IPS-11a (cell line): Measurements from ENCODE around the gene ZBTB38.

ENCODE experiments used
- H3K4me3 ChIP-seq: one replicate; pipeline ENCODE4 v1.5.1; 2013; ENCODE audit warnings: low read depth, low read length, control low read depth

ZBTB38 gene

DNA sequence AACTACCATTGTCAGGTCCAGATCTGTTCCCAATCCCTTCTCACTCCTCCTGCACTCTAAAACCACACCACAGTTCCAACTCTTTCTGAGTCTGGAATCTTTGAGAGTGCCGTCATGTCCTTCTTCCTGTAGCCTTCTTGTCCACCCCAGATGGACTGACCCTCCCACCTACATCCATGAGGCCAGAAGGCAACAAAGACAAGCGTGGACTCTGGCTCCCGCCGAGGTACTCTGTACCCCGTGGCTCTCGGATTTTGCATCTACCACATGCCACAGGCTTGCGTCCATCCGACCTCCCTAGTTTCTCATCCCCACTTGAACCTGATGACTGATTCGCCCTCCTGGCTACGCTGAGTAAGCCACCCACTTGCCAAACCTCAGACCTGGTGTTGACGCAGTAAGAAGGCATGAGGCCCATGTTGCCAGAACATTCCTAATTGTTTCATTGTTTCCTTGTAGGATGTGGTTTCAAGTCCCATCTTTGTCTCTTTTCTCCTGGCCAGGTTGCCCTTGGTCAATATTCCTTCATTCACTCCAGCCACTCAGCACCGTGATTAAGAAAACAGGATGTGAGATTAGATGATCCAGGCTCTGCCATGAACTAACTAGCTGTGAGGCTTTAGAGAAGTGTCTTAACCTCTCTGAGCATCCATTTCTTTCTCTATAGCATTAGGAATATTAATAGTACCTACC, 1.1 kb upstream of the ZBTB38 start:
- H3K4me3 ChIP-seq, result no peak overlapping the region

DNA sequence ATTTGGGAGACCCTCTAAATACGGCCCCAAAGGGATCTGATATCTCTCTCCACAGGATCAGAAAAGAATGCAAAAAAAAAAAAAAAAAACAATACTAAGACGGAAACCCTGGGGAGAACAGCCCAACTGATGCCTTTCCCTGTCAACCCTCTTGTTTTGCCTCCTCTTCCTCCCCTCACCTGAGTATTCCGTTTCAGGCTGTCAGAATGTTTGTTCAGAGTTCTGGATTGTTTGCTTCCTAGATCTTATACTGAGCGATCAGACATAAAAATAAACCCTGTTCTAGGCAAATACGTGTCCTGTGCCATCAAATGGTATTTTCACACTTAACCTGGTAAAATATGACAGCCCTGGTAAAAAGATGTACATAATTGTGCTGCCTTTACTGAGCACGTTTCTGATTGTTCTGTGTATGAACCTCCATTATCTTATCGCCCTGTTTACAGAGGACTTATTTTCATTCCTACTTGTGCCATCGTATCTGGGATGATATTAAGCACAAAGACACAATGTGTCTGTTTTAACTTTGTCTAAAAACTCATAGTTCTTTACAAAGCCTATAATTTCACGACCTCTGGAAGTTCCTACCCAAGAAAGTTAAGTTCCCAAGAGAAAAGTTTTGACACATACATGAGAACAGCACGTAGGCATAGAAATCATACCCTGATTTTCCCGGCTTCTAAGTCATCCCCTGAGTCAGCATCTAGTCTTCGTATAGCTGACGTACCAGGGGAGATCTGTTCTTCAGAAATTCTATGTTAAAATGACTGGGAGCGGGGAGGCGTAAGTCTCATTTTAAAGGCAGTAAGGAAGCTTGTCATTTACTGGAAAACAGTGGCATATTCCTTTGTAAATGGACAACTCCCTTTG, 856 bp downstream of the ZBTB38 start:
- no peak overlapping the region for H3K4me3 ChIP-seq

DNA sequence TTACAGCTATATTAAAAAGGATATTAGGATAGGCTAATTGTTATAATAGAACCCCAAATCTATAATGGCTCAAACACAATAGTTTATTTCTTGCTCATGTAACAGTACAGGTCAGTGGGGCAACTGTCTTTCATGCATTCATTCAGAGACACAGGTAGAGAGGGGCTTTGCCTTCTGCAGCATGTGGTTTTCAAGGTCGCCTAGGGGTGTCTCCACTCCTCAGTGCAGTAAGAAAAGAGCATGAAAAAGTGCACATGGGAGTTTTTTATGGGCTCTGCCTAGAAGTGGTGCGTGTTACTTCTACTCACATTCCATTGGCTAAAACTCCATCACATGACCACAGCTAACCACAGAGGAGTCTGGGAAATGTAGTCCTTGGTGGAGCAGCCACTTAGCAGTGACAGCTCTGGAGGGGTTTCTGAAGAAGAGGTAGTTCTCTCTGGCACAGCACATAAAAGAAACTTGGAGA, 1.8 kb downstream of the ZBTB38 start:
- H3K4me3 ChIP-seq, result no peak overlapping the region

DNA sequence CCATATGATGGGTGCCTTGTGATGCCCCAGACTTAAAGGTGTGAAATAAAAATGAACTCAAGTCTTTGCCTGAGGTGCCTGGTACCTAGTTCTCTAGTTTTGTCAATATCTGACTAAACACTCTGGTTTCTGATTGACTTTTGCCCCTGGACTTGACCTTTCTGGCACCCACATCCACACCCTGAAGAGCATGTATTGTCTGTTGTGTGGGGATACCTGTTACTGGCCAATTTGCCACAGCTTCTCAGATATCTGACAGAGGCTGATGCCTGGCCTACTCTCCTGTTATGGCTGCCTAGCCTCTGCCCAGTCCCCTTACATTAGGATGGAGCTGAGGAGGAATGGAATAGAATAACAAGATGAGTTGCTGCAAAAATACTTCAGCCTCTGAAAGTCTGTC, 3.6 kb downstream of the ZBTB38 start:
- no peak overlapping the region for H3K4me3 ChIP-seq

DNA sequence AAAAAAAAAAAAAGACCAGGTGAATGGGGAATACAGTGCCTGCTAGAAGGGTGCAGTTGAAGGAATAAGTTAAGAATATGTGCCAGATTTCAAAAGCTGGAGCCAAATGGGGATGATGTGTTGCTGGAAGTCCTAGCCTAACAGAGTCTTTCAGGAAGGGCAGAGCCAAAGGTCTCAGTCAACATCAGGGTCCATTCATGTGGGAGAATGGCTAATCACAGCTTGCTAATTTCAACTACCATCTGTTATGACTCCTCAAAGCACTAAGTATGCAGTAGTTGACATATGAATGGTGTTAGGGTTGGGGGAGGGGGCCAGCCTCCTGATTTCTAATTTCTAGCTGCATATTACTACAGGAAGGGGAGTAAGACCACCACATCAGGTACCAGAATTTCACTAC, 4.4 kb downstream of the ZBTB38 start:
- H3K4me3 ChIP-seq, result no peak overlapping the region

DNA sequence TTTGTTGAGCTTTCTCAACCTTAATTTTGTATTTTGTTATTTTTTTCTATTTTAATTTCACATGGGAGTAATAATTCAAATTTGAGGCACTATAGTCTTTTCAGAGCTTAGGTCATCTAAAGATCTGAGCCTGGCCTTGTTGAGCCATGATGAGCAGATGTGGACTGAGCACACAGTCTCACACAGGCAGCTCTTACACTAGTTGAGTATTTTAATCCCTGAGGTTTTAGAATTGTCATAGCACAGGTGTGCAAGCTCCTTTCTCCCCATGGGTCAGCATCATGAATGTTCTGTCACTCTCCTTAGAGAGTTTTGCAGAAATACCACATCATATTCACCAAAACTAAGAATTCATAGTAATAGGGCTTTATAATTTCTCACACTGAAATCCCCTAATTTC, 4.9 kb downstream of the ZBTB38 start:
- no peak overlapping the region for H3K4me3 ChIP-seq

DNA sequence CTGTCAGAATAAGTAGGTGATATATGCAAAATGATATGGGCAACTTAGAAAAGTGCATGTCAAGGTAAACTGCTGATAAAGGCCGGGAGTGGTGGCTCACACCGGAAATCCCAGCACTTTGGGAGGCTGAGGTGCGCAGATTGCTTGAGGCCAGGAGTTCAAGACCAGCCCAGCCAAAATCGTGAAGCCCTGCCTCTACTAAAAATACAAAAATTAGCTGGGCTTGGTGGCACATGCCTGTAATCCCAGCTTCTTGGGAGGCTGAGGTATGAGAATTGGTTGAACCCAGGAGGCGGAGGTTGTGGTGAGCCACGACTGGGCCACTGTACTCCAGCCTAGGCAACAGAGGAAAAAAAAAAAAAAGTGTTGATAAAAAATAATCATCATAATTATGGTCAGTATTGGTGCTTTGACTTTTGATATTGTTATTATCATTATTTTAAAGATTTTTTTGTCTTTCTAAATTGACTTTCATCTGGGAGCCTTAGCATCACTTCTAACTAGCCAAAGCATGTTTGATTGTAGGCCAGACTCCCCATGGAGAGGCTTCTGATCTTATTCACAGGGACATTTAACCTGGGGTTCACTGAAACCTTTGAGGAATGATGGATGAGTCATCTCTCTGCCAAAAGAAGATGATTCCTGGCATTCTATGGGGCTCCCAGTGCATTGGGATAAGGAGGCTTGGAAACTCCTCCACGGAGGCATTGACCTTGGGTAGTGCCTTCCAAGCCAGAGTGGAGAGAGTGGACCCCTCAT, 5.6 kb downstream of the ZBTB38 start:
- H3K4me3 ChIP-seq, result no peak overlapping the region

DNA sequence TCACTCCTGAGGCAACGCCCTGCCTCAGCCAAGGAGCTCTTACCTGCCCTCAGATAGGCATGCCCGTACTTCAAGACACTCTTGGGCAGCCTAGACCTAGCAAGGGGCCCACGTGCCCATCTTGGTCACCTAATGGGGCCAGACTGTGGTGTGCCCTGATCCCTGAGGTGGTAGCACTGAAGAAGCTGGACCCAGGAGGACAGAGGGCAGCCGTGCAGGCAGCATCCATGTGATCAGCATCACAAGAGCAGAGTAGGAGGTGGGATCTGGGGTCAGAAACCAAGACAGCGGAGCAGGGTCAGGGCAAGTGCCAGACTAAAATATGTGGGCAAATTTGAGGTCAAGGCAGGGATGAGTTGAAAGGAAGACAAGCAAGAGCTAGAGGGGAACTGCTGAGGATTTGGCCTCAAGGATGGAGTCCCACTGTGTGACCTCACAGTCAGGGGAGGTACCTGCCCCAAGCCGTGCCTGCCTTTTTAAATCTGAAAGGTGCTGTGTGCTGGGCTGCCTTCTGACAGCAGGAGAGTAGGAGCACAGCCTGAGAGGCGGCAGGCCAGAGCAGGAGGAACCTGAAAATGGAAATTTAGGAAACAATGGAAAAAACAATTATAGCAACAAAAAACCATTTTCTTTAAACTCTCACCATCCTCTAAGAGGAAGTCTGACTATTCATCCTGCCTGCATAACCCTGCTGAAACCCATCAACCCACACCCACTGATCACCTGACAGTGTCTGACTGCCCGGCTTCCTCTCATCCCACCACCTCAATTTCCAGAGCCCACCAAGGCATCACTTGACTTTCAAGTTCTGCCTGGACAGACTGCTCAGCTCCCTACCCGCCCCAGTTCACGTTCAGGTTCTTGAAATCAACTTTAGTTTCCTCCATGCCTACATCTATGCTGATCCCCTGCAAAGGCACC, 7.3 kb downstream of the ZBTB38 start:
- H3K4me3 ChIP-seq, result no peak overlapping the region

DNA sequence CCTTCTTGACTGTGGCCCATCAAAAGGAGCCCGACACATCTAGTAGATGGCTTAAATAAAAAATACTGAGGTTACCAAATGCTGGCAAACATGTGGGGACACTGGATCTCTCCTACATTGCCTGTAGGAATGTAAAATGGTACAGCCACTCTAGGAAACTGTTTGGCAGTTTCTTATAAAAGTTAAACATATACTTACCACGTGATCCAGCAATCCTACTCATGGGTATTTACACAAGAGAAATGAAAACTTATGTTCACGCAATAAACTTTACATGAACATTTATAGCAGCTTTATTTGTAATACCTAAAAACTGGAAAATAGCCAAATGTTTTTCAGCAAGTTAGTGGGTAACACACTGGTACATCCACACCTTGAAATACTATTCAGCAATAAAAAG, 9.1 kb downstream of the ZBTB38 start:
- H3K4me3 ChIP-seq, result no peak overlapping the region

DNA sequence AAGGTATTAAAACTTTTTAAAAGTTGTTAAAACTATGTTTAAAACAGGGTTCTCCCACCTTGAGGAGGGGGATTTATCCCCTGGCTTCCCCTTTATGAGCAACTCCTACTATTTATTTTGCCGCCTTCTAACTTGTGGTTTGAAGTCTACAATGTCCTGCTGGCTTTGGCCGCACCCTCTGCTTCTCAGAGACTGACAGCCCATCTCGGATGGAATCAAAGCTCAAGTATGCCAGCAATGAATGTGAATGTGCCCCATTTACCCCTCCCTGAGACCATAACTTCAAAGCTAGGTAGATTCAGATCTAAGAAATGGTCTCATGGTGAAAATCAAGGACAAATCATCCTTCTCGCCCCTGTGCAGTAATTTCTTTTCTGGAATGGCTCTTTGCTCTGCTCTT, 10.3 kb downstream of the ZBTB38 start:
- H3K4me3 ChIP-seq, result no peak overlapping the region

DNA sequence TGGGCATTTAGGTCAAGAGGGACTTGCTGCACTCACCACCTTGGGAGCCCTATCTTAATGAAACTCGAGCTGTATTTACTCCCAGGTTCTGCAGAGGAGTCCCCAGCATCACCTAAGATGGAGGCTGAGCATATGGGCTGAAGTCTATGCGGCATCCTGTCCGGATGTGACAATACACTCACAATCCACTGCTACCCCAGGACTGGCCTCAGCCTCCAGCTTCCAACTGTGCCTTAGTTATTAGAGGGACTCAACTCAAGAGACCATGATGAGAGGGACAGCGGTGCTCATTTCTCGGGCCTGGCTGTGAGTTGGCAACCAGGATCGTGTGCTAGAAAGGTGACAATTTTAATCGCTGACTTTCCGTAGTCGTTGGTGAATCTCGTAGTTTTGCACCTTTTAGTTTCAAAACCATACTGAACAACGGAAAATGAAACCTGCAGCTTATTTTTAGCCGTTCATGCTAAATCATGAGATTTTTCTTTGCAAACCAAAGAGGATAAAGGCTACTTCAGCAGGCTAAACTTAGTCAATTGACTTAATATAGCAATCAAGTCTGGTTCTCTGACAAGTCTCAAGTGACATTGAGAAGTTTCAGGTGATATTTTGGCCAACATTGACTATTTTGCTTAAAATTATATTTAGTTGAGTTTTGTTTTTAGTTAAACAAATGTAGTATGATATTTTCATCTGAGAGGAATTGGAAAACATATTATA, 11.1 kb downstream of the ZBTB38 start:
- no peak overlapping the region for H3K4me3 ChIP-seq

DNA sequence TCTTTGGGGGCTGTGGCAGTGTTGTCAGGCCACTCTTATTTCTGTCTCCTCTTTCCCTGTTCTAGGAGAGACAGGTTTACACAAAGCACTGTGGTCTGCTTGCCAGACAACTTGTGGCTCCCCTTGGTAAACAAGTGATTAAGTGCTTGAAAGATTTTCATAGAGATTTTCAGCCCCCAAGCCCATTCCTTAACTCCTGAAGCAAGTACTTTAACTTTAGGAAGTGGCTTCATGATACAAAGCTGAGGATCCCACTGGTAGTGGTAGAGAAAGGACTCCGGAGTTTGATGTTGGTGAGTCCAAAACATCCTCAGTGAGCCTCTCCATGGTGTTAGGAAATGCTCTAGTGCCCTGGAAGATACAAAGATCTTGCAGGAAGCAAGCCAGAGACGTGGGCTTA, 12.0 kb downstream of the ZBTB38 start:
- no peak overlapping the region for H3K4me3 ChIP-seq

DNA sequence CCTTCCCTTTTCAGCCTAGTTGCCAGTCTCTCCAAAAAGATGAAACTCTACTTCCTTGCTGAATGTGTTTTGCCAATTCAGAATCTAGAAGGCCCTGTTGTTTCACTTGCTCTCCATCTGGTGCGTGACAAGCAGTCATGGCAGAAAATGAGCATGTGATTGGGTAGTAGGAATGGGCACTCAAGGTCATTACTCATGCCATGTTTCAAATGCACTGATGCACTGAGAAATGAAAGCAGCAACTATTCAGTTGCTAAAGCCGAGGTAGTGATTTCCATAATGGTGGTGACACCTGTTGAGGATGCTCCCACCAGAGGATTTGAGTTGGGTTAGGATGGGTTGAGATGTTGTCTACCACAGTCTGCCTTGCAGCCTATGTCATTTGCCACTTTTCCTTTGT, 12.7 kb downstream of the ZBTB38 start:
- H3K4me3 ChIP-seq, result no peak overlapping the region

DNA sequence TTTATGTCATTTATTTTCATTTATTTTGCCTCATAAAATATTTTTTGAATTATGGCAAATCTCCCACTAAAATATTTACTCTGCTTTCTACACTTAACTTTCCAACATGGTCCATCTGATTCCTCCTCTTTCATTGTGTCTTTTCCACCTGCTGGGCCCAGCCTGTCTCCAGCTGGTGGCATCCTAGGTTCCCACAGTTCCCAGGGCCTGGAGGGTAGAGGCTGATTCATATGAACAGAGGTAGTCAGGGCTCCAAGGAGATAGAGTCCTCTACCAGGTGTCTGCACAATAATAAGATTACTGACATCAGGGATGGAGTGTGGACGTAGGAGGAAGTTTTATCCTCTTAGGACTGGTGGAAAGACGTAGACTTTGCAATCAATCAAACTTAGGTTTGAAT, 14.3 kb downstream of the ZBTB38 start:
- H3K4me3 ChIP-seq, result no peak overlapping the region

DNA sequence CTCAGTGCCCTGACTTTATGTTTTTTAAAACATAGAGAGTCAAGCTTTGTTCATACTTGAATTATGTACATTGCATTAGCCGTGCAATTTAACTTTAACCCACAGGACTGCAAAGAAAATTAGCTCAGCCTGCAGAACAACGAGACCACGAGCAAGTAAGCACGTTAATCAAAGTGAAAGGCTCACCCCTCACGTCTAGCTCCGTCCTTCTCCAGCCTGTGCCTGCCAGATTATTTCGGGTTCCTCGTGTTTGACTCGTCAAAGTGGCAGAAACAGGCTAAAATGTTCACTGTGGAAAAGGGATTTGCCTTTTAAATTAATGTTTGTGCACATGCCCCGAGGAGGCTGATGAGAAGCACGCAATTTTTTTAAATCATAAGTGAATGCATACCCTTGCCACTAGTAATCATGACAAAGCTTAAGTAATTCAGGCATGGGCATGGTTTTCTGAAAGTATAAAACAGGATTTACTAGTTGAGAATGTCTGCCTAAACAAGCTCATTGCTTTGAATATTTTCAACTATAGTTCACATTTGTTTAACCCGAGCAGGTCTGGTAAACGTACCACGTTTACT, 15.3 kb downstream of the ZBTB38 start:
- H3K4me3 ChIP-seq, result no peak overlapping the region

DNA sequence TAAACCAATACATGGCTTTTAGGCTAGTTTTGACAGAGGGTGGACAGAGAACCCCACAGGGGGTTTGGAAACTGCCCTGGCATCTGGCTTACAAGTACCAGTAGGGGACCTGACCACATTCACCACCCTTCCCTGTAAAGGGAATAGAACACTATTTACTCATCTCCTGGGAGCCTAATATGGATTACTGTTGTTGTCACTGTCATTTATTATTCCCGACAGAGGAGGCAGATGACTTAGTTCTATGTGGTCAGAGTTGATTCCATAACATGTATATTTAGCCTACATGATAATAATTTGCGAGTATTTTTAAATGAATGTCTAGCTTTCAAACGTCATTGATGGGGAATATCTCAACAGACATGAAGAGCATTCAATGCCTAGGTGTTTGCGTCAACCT, 15.9 kb downstream of the ZBTB38 start:
- H3K4me3 ChIP-seq, result no peak overlapping the region

DNA sequence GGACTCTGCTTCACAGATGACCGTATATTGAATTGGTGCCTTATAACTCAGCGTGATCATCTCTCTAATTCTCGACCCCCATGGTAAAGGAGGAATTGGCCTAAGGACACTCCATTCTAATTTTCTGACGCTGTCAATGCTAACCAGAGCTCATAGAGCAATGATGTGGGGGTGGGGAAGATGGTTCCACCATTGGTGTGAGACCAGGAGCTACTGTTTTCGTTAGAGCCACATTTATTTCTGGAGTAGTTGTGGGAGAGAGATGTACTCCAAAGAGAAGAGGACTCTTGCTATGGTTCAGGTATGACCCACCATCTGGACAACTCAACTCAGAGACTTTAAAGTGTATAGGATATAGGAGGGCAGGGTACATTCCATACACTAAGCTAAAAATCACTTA, 16.3 kb downstream of the ZBTB38 start:
- H3K4me3 ChIP-seq, result no peak overlapping the region

DNA sequence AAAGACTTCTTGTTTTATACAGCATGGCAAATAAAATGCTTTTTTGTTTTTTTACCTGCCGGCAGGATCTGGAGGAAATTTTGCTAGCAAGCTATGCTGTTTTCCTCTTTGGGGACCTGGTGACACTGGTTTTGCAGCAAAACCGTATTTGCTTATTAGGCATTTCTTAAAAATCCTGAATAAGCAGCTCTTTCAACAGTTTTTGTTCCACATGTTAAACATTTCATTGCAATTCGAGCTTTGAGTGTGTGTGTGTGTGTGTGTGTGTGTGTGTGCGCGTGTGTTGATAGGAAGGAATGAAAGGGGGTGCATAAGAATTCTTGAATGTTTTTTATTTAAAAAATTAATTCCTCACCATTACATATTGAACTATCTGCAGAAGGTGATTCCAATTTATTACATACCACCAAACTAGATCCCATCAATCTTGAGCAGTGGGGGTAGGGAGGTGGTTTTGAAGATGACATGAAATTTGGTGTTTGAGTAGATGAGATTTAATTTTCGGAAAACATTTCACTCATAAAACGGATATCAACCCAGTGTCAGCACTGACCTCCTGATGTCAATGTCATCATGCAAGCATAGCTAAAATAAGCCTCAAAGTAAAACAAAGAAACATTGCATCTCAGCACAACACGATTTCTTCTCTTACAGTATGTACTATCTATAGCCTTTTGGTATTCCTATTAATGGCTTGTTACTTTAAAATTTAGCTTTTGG, 17.3 kb downstream of the ZBTB38 start:
- H3K4me3 ChIP-seq, result no peak overlapping the region

DNA sequence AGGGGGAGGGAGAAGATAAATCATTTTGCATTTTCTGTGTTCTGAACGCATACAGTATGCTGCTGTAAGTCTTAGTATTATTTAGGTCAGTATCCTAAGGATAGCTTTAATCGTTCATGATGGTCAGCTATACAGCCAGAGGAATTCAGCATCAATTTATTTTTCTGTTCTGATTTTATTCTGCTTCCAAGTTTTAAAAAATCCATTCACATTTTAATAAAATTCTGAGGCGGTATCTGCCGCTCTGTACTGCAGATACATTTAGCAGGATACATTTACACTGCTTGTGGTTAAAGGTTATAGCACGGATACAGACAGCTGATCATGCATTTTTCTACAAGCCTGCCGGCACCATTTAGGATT, 17.8 kb downstream of the ZBTB38 start:
- no peak overlapping the region for H3K4me3 ChIP-seq
